Body of pancreas (tissue), 4 donors: ENCODE results near the gene RAB25.

Source experiments
- CTCF ChIP-seq, 7 experiments: fragments of 450-650 bp in 4 of 7; fragments of 200-600 bp in 3 of 7; sonication (generic) in 3 of 7; IDR thresholded peaks; one replicate each; pipeline ENCODE4 v1.5.1; 2016 to 2019; ENCODE audit warnings: antibody characterized with exemption in 7 of 7
- POLR2A ChIP-seq, 3 donors: fragments of 450-650 bp; IDR thresholded peaks; one replicate each; pipeline ENCODE4 v1.6.1; 2016; ENCODE audit warnings: antibody characterized with exemption in 3 of 3, mild to moderate bottlenecking in 2 of 3

GRCh38 chr1:156060937-156061636 lies at the start of gene RAB25:
- TF ChIP-seq CTCF (IDR thresholded peaks at IDR 0.05) (no peak), POLR2A (IDR thresholded peaks at IDR 0.05) (peak; percentile 61 to 87 (median 84))
